HG03064 (cell line): ENCODE data around the gene USO1.
"Not testable (repeated sequence)": the region's sequence is repeated elsewhere in the genome, so short reads cannot be mapped to it uniquely, and the experiment has no call there.

ENCODE experiments used
- ATAC-seq: cut with Tn5 transposase; IDR thresholded peaks from one replicate; pipeline ENCODE4 v1.9.1; 2021; ENCODE audit warnings: low read depth; ENCODE audit not compliant: unreplicated experiment

USO1 gene

GRCh38 chr4:75745161-75745560, 20.8 kb downstream of the USO1 start:
- ATAC-seq, result no peak

GRCh38 chr4:75745721-75746199, 21.4 kb downstream of the USO1 start:
- no peak for ATAC-seq

- no peak for ATAC-seq
Observed at GRCh38 chr4:75752637-75753036, 28.3 kb downstream of the USO1 start.

- no peak for ATAC-seq
Observed at GRCh38 chr4:75769036-75769435, 44.7 kb downstream of the USO1 start.

- ATAC-seq, result no peak
Observed at GRCh38 chr4:75771607-75772006, 47.2 kb downstream of the USO1 start.

- ATAC-seq, result no peak
Observed at GRCh38 chr4:75777589-75777988, 53.2 kb downstream of the USO1 start.

- no peak for ATAC-seq
Observed at GRCh38 chr4:75779105-75779757, 54.9 kb downstream of the USO1 start.

- ATAC-seq, result no peak
Observed at GRCh38 chr4:75781305-75781704, 56.9 kb downstream of the USO1 start.

- ATAC-seq, result no peak
Observed at GRCh38 chr4:75786526-75786925, 62.1 kb downstream of the USO1 start.

- no peak for ATAC-seq
Observed at GRCh38 chr4:75786938-75787337, 62.6 kb downstream of the USO1 start.

GRCh38 chr4:75790024-75790423, 65.6 kb downstream of the USO1 start:
- no peak for ATAC-seq

- no peak for ATAC-seq
Observed at GRCh38 chr4:75800972-75801371, 76.6 kb downstream of the USO1 start.

GRCh38 chr4:75806035-75806434, 81.7 kb downstream of the USO1 start:
- not testable (repeated sequence) for ATAC-seq

GRCh38 chr4:75817901-75818300, 93.5 kb downstream of the USO1 start:
- ATAC-seq, result no peak

GRCh38 chr4:75819121-75819520, 94.7 kb downstream of the USO1 start:
- no peak for ATAC-seq

GRCh38 chr4:75820197-75820596, 95.8 kb downstream of the USO1 start:
- no peak for ATAC-seq

- ATAC-seq, result no peak
Observed at GRCh38 chr4:75820676-75821075, 96.3 kb downstream of the USO1 start.

- no peak for ATAC-seq
Observed at GRCh38 chr4:75821216-75821615, 96.8 kb downstream of the USO1 start.

- ATAC-seq, result no peak
Observed at GRCh38 chr4:75821966-75822365, 97.6 kb downstream of the USO1 start.

GRCh38 chr4:75822416-75822815, 98.0 kb downstream of the USO1 start:
- ATAC-seq, result no peak

GRCh38 chr4:75823812-75824211, 99.4 kb downstream of the USO1 start:
- ATAC-seq, result no peak

GRCh38 chr4:75830906-75831305, 106.5 kb downstream of the USO1 start:
- ATAC-seq, result no peak
